ENCODE data around the gene ADAT3.

- TF ChIP-seq CTCF (IDR thresholded peaks at IDR 0.05) (no peak), POLR2A (IDR thresholded peaks at IDR 0.05) (no peak)
These were observed 47.4 kb downstream of the ADAT3 start for GRCh38 chr19:1952635-1953034.
